SK-N-SH (cell line): ENCODE data around the gene C1D. TPM values are rescaled to one million over a fixed set of nuclear protein-coding genes. Genes with fewer than 3 reads are reported as not detected.

Source experiments
- CTCF ChIA-PET: fragments of 300-600, 350-600 bp; formaldehyde crosslinking; extraction: SDS; loops from one replicate; lab custom pipeline; 2021; lab: Yijun Ruan, JAX
- POLR2A ChIA-PET: fragments of 350-600 bp; sonication (Branson Sonifier 250); formaldehyde crosslinking; extraction: SDS; loops from one replicate; lab custom pipeline; 2020; ENCODE audit warnings: antibody characterized with exemption, inconsistent platforms; lab: Yijun Ruan, JAX
- DNase-seq: peaks from one replicate; pipeline ENCODE4 v3.0.0; 2012
- H2AFZ ChIP-seq: fragments of 200-600 bp; sonication (generic); 2 replicates; pipeline ENCODE4 v1.8.1; 2016; ENCODE audit warnings: antibody characterized with exemption, mild to moderate bottlenecking, low read depth
- H3F3A ChIP-seq: fragments of 200-600 bp; sonication (generic); replicated peaks from 2 replicates; pipeline ENCODE3; 2016; ENCODE audit warnings: antibody characterized with exemption, mild to moderate bottlenecking; ENCODE audit not compliant: insufficient read depth
- H3K27ac ChIP-seq, 2 experiments: fragments of 200-500 bp in 1 of 2; fragments of 200-600 bp in 1 of 2; sonication (Bioruptor generic) in 1 of 2; sonication (generic), shearing (Covaris generic) in 1 of 2; 2 replicates each; pipeline versions ENCODE4 v1.5.1 to v1.6.1; 2014 to 2016; ENCODE audit warnings: low read depth in 2 of 2, inconsistent platforms in 1 of 2, low read length in 1 of 2, mild to moderate bottlenecking in 1 of 2, mixed read lengths in 1 of 2
- H3K27me3 ChIP-seq: fragments of 200-600 bp; sonication (generic), shearing (Covaris generic); 2 replicates; pipeline ENCODE4 v1.6.1; 2016; ENCODE audit warnings: mixed run types; ENCODE audit not compliant: insufficient read depth
- H3K36me3 ChIP-seq, 2 experiments: fragments of 200-500 bp in 1 of 2; fragments of 200-600 bp in 1 of 2; sonication (Bioruptor generic) in 1 of 2; sonication (generic) in 1 of 2; replicated peaks in 1 of 2; 2 replicates each; pipeline versions ENCODE3 to v1.5.1; 2014 to 2016; ENCODE audit warnings: low read length in 1 of 2, mild to moderate bottlenecking in 1 of 2; ENCODE audit not compliant: insufficient read depth in 2 of 2, control insufficient read depth in 1 of 2
- H3K4me1 ChIP-seq, 2 experiments: fragments of 200-500 bp in 1 of 2; fragments of 200-600 bp in 1 of 2; sonication (Bioruptor generic) in 1 of 2; sonication (generic), shearing (Covaris generic) in 1 of 2; 2 replicates each; pipeline versions ENCODE4 v1.5.1 to v1.6.1; 2014 to 2016; ENCODE audit warnings: low read depth in 1 of 2, low read length in 1 of 2, mixed run types in 1 of 2; ENCODE audit not compliant: insufficient read depth in 2 of 2, control insufficient read depth in 1 of 2
- H3K4me2 ChIP-seq: fragments of 200-600 bp; sonication (generic), shearing (Covaris generic); 2 replicates; pipeline ENCODE4 v1.6.1; 2017; ENCODE audit warnings: mixed run types
- H3K4me3 ChIP-seq, 2 experiments: fragments of 200-500 bp in 1 of 2; fragments of 200-600 bp in 1 of 2; sonication (Bioruptor generic) in 1 of 2; sonication (generic), shearing (Covaris generic) in 1 of 2; 2 replicates each; pipeline versions ENCODE4 v1.5.1 to v1.8.1; 2014 to 2016; ENCODE audit warnings: low read depth in 2 of 2, inconsistent platforms in 1 of 2, low read length in 1 of 2, mild to moderate bottlenecking in 1 of 2, mixed read lengths in 1 of 2, moderate library complexity in 1 of 2
- H3K79me2 ChIP-seq: fragments of 200-600 bp; sonication (generic); 2 replicates; pipeline ENCODE4 v1.8.1; 2017; ENCODE audit warnings: mild to moderate bottlenecking; ENCODE audit not compliant: insufficient read depth
- H3K9ac ChIP-seq: fragments of 200-600 bp; sonication (generic); 2 replicates; pipeline ENCODE4 v1.6.1; 2017; ENCODE audit warnings: mixed run types
- H3K9me2 ChIP-seq: fragments of 200-600 bp; sonication (generic); 2 replicates; pipeline ENCODE4 v1.6.1; 2017; ENCODE audit warnings: mixed run types
- H3K9me3 ChIP-seq: fragments of 200-600 bp; sonication (generic); 2 replicates; pipeline ENCODE4 v1.6.1; 2017; ENCODE audit warnings: mixed run types, mild to moderate bottlenecking, moderate library complexity
- H4K20me1 ChIP-seq: fragments of 200-600 bp; sonication (generic); 2 replicates; pipeline ENCODE4 v1.6.1; 2017; ENCODE audit warnings: mild to moderate bottlenecking, mixed run types; ENCODE audit not compliant: insufficient read depth
- ELF1 ChIP-seq: IDR thresholded peaks from 2 replicates; pipeline ENCODE4 v1.4.0; 2012
- EP300 ChIP-seq, 2 experiments: IDR thresholded peaks; 2 replicates each; pipeline versions ENCODE4 v1.4.0 to v1.6.1; 2012; ENCODE audit warnings: borderline replicate concordance in 1 of 2, low read depth in 1 of 2, low read length in 1 of 2
- FOXJ3 ChIP-seq: sonication (generic); formaldehyde crosslinking; IDR thresholded peaks from 2 replicates; pipeline ENCODE4 v1.5.1; 2020; ENCODE audit warnings: mild to moderate bottlenecking, missing genetic modification reagents
- GABPA ChIP-seq: IDR thresholded peaks from 2 replicates; pipeline ENCODE4 v1.4.0; 2012; ENCODE audit warnings: low read depth, mild to moderate bottlenecking
- GATA2 ChIP-seq: sonication (generic); formaldehyde crosslinking; IDR thresholded peaks from 2 replicates; pipeline ENCODE4 v1.5.0; 2020; ENCODE audit warnings: mild to moderate bottlenecking, missing genetic modification reagents
- JUND ChIP-seq: IDR thresholded peaks from 2 replicates; pipeline ENCODE4 v1.4.0; 2012
- MEF2A ChIP-seq: IDR thresholded peaks from 2 replicates; pipeline ENCODE4 v1.4.0; 2012; ENCODE audit warnings: low read depth, borderline replicate concordance
- MXI1 ChIP-seq: IDR thresholded peaks from 2 replicates; pipeline ENCODE4 v1.6.1; 2012; ENCODE audit warnings: mild to moderate bottlenecking, low read depth, low read length, improper control_type of control experiment
- RXRA ChIP-seq: IDR thresholded peaks from 2 replicates; pipeline ENCODE4 v1.4.0; 2012; ENCODE audit warnings: low read depth, mild to moderate bottlenecking, borderline replicate concordance
- SIN3A ChIP-seq: IDR thresholded peaks from 2 replicates; pipeline ENCODE4 v1.6.1; 2012; ENCODE audit warnings: low read depth, mild to moderate bottlenecking, low read length, moderate library complexity, borderline replicate concordance
- SMC3 ChIP-seq: IDR thresholded peaks from 2 replicates; pipeline ENCODE4 v1.6.1; 2012; ENCODE audit warnings: low read depth, low read length, improper control_type of control experiment
- TAF1 ChIP-seq: IDR thresholded peaks from 2 replicates; pipeline ENCODE4 v1.6.1; 2012; ENCODE audit warnings: low read depth, mild to moderate bottlenecking, low read length, moderate library complexity, borderline replicate concordance
- TCF12 ChIP-seq: IDR thresholded peaks from 2 replicates; pipeline ENCODE4 v1.4.0; 2012
- WGBS: methylation state at CpG from one replicate; pipeline ENCODE4 v1.1.6; 2017; ENCODE audit warnings: low lambda C conversion rate; 5-methylcytosine and 5-hydroxymethylcytosine counted together
- polyA plus RNA-seq, 3 experiments: library from polyadenylated mRNA; depleted of rRNA; stranded (reverse); fragments of >200 nt; gene quantifications; 2 replicates each; pipeline ENCODE4 v1.2.3, GENCODE V29; 2012
- TF ChIP-seq, protein P1 (sequence below): IDR thresholded peaks from 2 replicates; pipeline ENCODE4 v1.4.0; 2012; ENCODE audit warnings: low read depth
- TF ChIP-seq, protein P2 (sequence below): fragments of 150-350 bp; IDR thresholded peaks from 2 replicates; pipeline ENCODE4 v1.6.1; 2016; ENCODE audit warnings: mild to moderate bottlenecking, low read depth, low read length
- TF ChIP-seq, protein P3 (sequence below): IDR thresholded peaks from 2 replicates; pipeline ENCODE4; 2012
- TF ChIP-seq, protein P4 (sequence below): fragments of 200-600 bp; sonication (generic); IDR thresholded peaks from 2 replicates; pipeline ENCODE4 v1.6.1; 2017; ENCODE audit warnings: antibody characterized with exemption, mild to moderate bottlenecking, moderate library complexity
- TF ChIP-seq, protein P5 (sequence below): IDR thresholded peaks from 2 replicates; pipeline ENCODE4 v1.4.0; 2012; ENCODE audit warnings: low read depth, borderline replicate concordance
- TF ChIP-seq, protein P6 (sequence below): IDR thresholded peaks from 2 replicates; pipeline ENCODE4 v1.6.1; 2012; ENCODE audit warnings: mild to moderate bottlenecking, low read depth, low read length, moderate library complexity
- TF ChIP-seq, protein P7 (sequence below): IDR thresholded peaks from 2 replicates; pipeline ENCODE4 v1.4.0; 2012; ENCODE audit warnings: low read depth, borderline replicate concordance

The C1D gene, protein sequence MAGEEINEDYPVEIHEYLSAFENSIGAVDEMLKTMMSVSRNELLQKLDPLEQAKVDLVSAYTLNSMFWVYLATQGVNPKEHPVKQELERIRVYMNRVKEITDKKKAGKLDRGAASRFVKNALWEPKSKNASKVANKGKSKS
- polyA plus RNA-seq (2012; rRNA removed) = 45.9 and 60.0 TPM in 2 replicates
- 76.5 and 140 TPM in 2 replicates for polyA plus RNA-seq (2012; cell fraction: cytosol; rRNA removed)
- polyA plus RNA-seq (2012; cell fraction: nucleus; rRNA removed) = 10.4 and 23.9 TPM in 2 replicates

DNA sequence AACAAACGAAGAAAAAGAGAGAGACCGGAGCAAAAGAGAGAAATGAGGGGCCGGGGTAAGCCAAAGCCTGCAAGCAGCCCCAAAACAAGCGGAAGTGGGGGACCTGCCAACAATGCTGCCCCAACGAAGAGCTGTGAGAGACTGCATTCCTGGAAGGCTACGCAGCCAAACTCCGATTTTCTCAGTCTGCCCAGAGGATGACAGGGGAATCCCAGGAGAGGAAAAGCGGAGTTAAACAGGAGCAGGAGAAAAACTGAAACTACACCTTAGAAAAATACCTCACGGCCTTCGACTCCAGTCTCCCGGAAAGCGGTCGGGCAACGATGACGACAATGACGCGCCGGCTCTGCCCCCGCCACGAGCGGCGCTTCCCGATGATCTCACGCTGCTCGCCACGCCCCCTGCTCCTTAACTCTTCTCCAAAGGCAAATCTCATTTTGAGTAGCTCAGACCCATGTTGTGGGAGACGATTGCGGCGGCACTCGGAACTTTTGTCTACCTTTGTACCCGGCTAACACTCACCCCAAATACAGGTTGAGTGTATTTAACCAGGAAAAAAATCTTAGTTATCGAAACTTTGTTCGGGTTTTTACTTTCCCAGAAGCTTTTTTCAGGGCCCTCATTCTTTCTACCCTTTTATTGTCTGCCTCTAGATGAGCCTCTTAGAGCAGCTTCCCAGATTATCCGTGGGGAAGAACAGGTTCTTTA, at the start of gene C1D:
Gene C1D (minus strand): TSS at position 325 of the 708 bp plus-strand sequence. CDS start 15,694 bp downstream, outside the sequence.
- 2% methylated on average over 34 of the region's 34 CpGs for WGBS
- Histone ChIP-seq H3K4me3 (peak within 1 kb of the TSS; percentile 84 to 96), H3K9me2 (no peaks in the 10 kb centered on the region), H2AFZ (peak within 1 kb of the TSS; percentile 97), H3K9me3 (no peaks in the 10 kb centered on the region), H3K9ac (peak within 1 kb of the TSS; percentile 98), H3K4me2 (peak within 1 kb of the TSS; percentile 88), H3F3A (peaks cover 11% of the 10 kb centered on the region), H3K79me2 (peaks cover 50% of the 10 kb centered on the region), H3K27me3 (no peaks in the 10 kb centered on the region), H4K20me1 (no peaks in the 10 kb centered on the region), H3K4me1 (peaks cover 7 to 11% of the 10 kb centered on the region in 2 experiments; a peak in 3 of 4 replicates), H3K27ac (peak within 1 kb of the TSS; percentile 97 to 98), H3K36me3 (peaks cover 0 to 4% of the 10 kb centered on the region in 2 experiments)
- POLR2A ChIA-PET = interaction anchor here (0.6 to 1.5 kb wide), 11 partner anchors 8 to 257 kb away, joined by 3 to 4 read pairs (median 3); partner anchors contain the start of gene CNRIP1
- DNase-seq = peak; percentile 82
- CTCF ChIA-PET = interaction anchor here (0.6 kb wide), 1 partner anchor 10 kb away, joined by 3 read pairs; no protein-coding TSS in a partner anchor
- TF ChIP-seq, protein P1, sequence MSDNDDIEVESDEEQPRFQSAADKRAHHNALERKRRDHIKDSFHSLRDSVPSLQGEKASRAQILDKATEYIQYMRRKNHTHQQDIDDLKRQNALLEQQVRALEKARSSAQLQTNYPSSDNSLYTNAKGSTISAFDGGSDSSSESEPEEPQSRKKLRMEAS = peak; percentile 55
- TF ChIP-seq, protein P2, sequence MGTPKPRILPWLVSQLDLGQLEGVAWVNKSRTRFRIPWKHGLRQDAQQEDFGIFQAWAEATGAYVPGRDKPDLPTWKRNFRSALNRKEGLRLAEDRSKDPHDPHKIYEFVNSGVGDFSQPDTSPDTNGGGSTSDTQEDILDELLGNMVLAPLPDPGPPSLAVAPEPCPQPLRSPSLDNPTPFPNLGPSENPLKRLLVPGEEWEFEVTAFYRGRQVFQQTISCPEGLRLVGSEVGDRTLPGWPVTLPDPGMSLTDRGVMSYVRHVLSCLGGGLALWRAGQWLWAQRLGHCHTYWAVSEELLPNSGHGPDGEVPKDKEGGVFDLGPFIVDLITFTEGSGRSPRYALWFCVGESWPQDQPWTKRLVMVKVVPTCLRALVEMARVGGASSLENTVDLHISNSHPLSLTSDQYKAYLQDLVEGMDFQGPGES = no peak
- TF ChIP-seq MEF2A (no peak), SMC3 (no peak), TCF12 (no peak; the same call in 1 of the 2 replicates), RXRA (no peak), GABPA (peak; percentile 75), EP300 (IDR thresholded peaks at IDR 0.05; ENCODE audit: borderline replicate concordance in 1 of 2, low read depth in 1 of 2, low read length in 1 of 2) (no peak), JUND (no peak), FOXJ3 (no peak), GATA2 (CRISPR knock-in tag) (no peak), ELF1 (peak; percentile 85), MXI1 (peak; percentile 56; the same call in 1 of the 2 replicates), TAF1 (peak; percentile 94), SIN3A (peak; percentile 74; the same call in 1 of the 2 replicates)
- TF ChIP-seq, protein P3, sequence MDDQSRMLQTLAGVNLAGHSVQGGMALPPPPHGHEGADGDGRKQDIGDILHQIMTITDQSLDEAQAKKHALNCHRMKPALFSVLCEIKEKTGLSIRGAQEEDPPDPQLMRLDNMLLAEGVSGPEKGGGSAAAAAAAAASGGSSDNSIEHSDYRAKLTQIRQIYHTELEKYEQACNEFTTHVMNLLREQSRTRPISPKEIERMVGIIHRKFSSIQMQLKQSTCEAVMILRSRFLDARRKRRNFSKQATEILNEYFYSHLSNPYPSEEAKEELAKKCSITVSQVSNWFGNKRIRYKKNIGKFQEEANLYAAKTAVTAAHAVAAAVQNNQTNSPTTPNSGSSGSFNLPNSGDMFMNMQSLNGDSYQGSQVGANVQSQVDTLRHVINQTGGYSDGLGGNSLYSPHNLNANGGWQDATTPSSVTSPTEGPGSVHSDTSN = no peak; the same call in 1 of the 2 replicates
- TF ChIP-seq, protein P4, sequence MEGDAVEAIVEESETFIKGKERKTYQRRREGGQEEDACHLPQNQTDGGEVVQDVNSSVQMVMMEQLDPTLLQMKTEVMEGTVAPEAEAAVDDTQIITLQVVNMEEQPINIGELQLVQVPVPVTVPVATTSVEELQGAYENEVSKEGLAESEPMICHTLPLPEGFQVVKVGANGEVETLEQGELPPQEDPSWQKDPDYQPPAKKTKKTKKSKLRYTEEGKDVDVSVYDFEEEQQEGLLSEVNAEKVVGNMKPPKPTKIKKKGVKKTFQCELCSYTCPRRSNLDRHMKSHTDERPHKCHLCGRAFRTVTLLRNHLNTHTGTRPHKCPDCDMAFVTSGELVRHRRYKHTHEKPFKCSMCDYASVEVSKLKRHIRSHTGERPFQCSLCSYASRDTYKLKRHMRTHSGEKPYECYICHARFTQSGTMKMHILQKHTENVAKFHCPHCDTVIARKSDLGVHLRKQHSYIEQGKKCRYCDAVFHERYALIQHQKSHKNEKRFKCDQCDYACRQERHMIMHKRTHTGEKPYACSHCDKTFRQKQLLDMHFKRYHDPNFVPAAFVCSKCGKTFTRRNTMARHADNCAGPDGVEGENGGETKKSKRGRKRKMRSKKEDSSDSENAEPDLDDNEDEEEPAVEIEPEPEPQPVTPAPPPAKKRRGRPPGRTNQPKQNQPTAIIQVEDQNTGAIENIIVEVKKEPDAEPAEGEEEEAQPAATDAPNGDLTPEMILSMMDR = no peak
- TF ChIP-seq, protein P5, sequence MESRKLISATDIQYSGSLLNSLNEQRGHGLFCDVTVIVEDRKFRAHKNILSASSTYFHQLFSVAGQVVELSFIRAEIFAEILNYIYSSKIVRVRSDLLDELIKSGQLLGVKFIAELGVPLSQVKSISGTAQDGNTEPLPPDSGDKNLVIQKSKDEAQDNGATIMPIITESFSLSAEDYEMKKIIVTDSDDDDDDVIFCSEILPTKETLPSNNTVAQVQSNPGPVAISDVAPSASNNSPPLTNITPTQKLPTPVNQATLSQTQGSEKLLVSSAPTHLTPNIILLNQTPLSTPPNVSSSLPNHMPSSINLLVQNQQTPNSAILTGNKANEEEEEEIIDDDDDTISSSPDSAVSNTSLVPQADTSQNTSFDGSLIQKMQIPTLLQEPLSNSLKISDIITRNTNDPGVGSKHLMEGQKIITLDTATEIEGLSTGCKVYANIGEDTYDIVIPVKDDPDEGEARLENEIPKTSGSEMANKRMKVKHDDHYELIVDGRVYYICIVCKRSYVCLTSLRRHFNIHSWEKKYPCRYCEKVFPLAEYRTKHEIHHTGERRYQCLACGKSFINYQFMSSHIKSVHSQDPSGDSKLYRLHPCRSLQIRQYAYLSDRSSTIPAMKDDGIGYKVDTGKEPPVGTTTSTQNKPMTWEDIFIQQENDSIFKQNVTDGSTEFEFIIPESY = no peak
- TF ChIP-seq, protein P6, sequence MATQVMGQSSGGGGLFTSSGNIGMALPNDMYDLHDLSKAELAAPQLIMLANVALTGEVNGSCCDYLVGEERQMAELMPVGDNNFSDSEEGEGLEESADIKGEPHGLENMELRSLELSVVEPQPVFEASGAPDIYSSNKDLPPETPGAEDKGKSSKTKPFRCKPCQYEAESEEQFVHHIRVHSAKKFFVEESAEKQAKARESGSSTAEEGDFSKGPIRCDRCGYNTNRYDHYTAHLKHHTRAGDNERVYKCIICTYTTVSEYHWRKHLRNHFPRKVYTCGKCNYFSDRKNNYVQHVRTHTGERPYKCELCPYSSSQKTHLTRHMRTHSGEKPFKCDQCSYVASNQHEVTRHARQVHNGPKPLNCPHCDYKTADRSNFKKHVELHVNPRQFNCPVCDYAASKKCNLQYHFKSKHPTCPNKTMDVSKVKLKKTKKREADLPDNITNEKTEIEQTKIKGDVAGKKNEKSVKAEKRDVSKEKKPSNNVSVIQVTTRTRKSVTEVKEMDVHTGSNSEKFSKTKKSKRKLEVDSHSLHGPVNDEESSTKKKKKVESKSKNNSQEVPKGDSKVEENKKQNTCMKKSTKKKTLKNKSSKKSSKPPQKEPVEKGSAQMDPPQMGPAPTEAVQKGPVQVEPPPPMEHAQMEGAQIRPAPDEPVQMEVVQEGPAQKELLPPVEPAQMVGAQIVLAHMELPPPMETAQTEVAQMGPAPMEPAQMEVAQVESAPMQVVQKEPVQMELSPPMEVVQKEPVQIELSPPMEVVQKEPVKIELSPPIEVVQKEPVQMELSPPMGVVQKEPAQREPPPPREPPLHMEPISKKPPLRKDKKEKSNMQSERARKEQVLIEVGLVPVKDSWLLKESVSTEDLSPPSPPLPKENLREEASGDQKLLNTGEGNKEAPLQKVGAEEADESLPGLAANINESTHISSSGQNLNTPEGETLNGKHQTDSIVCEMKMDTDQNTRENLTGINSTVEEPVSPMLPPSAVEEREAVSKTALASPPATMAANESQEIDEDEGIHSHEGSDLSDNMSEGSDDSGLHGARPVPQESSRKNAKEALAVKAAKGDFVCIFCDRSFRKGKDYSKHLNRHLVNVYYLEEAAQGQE = peak; percentile 44
- TF ChIP-seq, protein P7, sequence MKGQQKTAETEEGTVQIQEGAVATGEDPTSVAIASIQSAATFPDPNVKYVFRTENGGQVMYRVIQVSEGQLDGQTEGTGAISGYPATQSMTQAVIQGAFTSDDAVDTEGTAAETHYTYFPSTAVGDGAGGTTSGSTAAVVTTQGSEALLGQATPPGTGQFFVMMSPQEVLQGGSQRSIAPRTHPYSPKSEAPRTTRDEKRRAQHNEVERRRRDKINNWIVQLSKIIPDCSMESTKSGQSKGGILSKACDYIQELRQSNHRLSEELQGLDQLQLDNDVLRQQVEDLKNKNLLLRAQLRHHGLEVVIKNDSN = no peak
